Thyroid gland (tissue), 4 donors: ENCODE results near the gene POLN.

Experiments used
- CTCF ChIP-seq, 6 experiments: fragments of 200-600 bp in 3 of 6; fragments of 450-650 bp in 3 of 6; sonication (generic) in 3 of 6; IDR thresholded peaks; one replicate each; pipeline ENCODE4 v1.5.1; 2016 to 2019; ENCODE audit warnings: antibody characterized with exemption in 6 of 6, mild to moderate bottlenecking in 2 of 6, inconsistent platforms in 1 of 6, moderate library complexity in 1 of 6
- POLR2A ChIP-seq, 2 donors: fragments of 450-650 bp; IDR thresholded peaks; one replicate each; pipeline ENCODE4 v1.6.1; 2017; ENCODE audit warnings: antibody characterized with exemption in 2 of 2, mild to moderate bottlenecking in 2 of 2, moderate library complexity in 1 of 2

GRCh38 chr4:2132438-2132837 lies 109.5 kb downstream of the POLN start:
- TF ChIP-seq CTCF (IDR thresholded peaks at IDR 0.05) (no peak), POLR2A (IDR thresholded peaks at IDR 0.05) (no peak)
